Neutrophil (primary cell): ENCODE results near the gene FGFRL1.

Source experiments
- H3K27ac ChIP-seq: fragments of 200-600 bp; sonication (generic); 2 replicates; pipeline ENCODE4 v1.5.1; 2016; ENCODE audit warnings: mild to moderate bottlenecking, moderate library complexity
- H3K27me3 ChIP-seq: fragments of 200-600 bp; sonication (generic); 2 replicates; pipeline ENCODE4 v1.6.0; 2016; ENCODE audit warnings: mild to moderate bottlenecking
- H3K36me3 ChIP-seq: fragments of 200-600 bp; sonication (generic); 2 replicates; pipeline ENCODE4 v1.5.1; 2017
- H3K4me1 ChIP-seq, 2 experiments: fragments of 200-600 bp in 1 of 2; sonication (generic) in 1 of 2; 1 replicate in 1 of 2; 2 replicates in 1 of 2; pipeline versions ENCODE4 v1.5.1 to v1.6.1; 2013 to 2016; ENCODE audit warnings: low read depth in 1 of 2, low read length in 1 of 2, mild to moderate bottlenecking in 1 of 2, moderate library complexity in 1 of 2; ENCODE audit not compliant: control insufficient read depth in 1 of 2, insufficient read depth in 1 of 2
- H3K4me3 ChIP-seq, 2 experiments: fragments of 200-600 bp in 1 of 2; sonication (generic) in 1 of 2; 1 replicate in 1 of 2; 2 replicates in 1 of 2; pipeline ENCODE4 v1.5.1; 2013 to 2016; ENCODE audit warnings: low read depth in 1 of 2, low read length in 1 of 2, mild to moderate bottlenecking in 1 of 2, moderate library complexity in 1 of 2
- H3K9me3 ChIP-seq: fragments of 200-600 bp; sonication (generic); 2 replicates; pipeline ENCODE4 v1.5.1; 2016
- CTCF ChIP-seq: fragments of 200-600 bp; sonication (generic); IDR thresholded peaks from 2 replicates; pipeline ENCODE4 v1.5.1; 2016; ENCODE audit warnings: antibody characterized with exemption

Gene FGFRL1

GRCh38 chr4:965048-965765 is 46.2 kb upstream of the FGFRL1 start:
- Histone ChIP-seq H3K4me3 (no peak overlapping the region), H3K27ac (no peak overlapping the region), H3K36me3 (peaks cover 75% of the 10 kb centered on the region), H3K4me1 (no peaks in the 10 kb centered on the region), H3K27me3 (peaks cover 37% of the 10 kb centered on the region), H3K9me3 (no peaks in the 10 kb centered on the region)
- TF ChIP-seq CTCF = no peak

GRCh38 chr4:965766-966134 is 45.7 kb upstream of the FGFRL1 start:
- H3K9me3 ChIP-seq = no peaks in the 10 kb centered on the region
- H3K4me1 ChIP-seq = no peaks in the 10 kb centered on the region
- no peak for TF ChIP-seq CTCF
- H3K27ac ChIP-seq = no peak overlapping the region
- H3K27me3 ChIP-seq = peaks cover 41% of the 10 kb centered on the region
- H3K36me3 ChIP-seq = peaks cover 69% of the 10 kb centered on the region
- no peak overlapping the region for H3K4me3 ChIP-seq

GRCh38 chr4:966266-967112 is 44.9 kb upstream of the FGFRL1 start:
- no peak overlapping the region for H3K4me3 ChIP-seq
- no peaks in the 10 kb centered on the region for H3K4me1 ChIP-seq
- no peaks in the 10 kb centered on the region for H3K9me3 ChIP-seq
- peaks cover 49% of the 10 kb centered on the region for H3K27me3 ChIP-seq
- H3K36me3 ChIP-seq = peaks cover 62% of the 10 kb centered on the region
- TF ChIP-seq CTCF = no peak
- H3K27ac ChIP-seq = no peak overlapping the region

DNA sequence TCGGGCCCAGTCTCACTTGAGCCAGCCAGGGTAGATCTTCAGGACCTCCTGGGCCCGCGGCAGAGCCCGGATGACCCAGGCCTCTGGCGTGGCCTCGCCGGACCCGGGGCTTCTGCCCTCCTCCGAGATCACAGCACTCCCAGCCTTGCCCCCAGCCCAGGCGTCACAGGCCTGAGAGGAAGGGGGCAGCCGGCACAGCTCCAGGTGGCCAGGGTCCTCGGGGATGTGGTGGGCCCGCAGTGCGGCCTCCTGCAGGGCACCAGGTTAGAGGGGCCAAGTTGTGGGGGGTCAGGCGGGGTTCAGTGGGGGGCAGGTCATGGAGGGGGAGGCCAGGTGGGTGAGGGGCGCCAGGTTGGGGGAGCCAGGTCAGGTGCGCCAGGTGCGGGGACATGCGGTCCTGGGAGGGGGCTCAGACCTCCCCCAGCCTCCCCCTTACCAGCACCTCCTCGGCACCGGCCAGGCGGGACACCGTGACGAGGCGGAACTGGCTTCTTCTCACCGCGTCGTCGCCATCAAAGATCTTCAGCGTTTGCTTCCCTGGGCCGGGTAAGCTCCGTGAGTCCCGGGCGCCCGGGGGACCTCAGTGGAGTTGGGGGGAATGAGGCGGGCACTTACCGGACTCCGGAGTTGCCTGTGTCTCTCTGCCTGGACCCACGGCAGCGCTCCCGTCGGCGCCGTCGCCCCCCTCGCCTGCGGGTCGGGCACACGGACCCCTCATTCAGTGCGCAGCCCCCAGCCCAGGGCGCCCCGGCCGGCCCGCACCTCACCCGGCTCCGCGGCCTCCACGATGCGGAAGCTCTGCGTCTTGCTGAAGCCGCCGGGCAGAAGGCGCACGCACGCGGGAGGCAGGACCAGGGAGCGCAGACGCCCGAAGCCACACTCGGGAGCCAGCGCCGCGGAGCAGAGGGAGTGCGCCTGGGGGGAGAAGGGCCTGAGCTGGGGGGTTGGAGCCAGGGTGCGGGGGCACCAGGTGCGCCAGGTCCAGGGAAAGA is 44.0 kb upstream of the FGFRL1 start:
- peaks cover 53% of the 10 kb centered on the region for H3K36me3 ChIP-seq
- no peak for TF ChIP-seq CTCF
- no peak overlapping the region for H3K4me3 ChIP-seq
- no peak overlapping the region for H3K27ac ChIP-seq
- H3K27me3 ChIP-seq = peaks cover 58% of the 10 kb centered on the region
- H3K9me3 ChIP-seq = no peaks in the 10 kb centered on the region
- H3K4me1 ChIP-seq = peaks cover 3 to 5% of the 10 kb centered on the region in 2 experiments

- Histone ChIP-seq H3K4me3 (no peak overlapping the region), H3K9me3 (no peaks in the 10 kb centered on the region), H3K36me3 (peaks cover 44% of the 10 kb centered on the region), H3K27ac (no peak overlapping the region), H3K27me3 (peaks cover 64% of the 10 kb centered on the region), H3K4me1 (peaks cover 8 to 11% of the 10 kb centered on the region in 2 experiments)
- TF ChIP-seq CTCF = no peak
Observed at GRCh38 chr4:968221-968620, 43.2 kb upstream of the FGFRL1 start.
